Inferior parietal cortex (tissue), 1 donor: ENCODE data around the gene RGMA.

Source experiments
- DNase-seq: peaks from one replicate; pipeline ENCODE4 v3.0.0-alpha.2; 2016; ENCODE audit errors: extremely low spot score

The RGMA gene

GRCh38 chr15:93017526-93017925 is 71.5 kb downstream of the RGMA start:
- DNase-seq: no peak

DNA sequence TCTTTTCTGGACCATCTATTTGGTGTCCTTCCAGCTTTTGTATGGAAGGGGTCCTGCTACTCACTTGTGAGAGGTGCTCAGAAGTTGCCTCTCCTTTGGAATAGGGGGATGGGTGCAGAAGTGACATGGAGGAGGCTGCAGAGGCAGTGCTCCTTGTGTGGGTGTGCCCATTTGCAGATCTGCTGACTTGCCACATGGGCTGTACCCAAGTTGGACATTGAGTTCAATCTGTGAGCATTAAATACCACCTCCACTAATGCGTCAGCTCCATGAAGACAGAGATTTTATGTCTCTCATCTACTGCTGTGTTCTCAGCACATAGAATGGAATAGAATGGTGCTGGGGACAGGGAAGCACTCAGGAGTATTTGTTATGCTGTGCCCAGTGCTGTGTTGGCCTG is 76.2 kb downstream of the RGMA start:
- no peak for DNase-seq

DNA sequence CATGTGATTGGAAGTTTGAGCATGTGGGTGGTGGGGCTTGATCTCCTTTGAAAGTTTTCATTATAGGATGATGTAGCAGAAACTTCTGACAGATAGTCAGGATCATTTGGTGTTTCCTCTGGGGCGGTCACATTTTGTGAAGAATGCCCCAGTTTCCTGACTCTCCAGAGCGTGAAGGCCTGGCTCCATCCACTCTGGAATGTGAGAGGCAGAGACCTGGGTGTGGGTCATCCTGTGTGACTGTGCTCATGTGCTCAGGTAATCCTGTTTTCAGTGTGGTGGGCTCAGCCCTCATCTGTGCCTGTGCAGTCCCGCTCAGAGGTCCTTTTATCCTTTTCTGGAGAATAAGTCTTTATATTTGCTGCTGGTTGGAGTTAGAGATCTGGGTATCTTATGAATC is 81.0 kb downstream of the RGMA start:
- no peak for DNase-seq

DNA sequence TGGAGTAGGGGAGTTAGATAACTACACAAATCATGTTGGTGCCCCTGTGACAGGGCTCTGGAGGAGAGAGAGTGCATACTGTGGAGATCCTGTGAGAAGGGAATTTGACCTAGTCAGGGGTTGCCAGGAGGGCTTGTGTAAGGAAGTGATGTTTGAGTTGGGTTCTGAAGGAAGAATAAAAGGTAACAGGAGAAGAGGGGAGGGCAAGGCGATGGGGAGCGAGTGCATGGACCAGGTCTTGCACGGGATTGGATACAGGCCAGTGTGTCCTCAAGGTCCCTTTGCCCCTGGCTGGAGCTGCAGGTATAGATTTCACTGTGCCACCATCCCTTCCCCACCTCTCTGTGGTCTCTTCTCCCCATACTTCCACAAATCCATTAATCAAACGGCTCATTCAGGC is 83.9 kb downstream of the RGMA start:
- no peak for DNase-seq

GRCh38 chr15:93001881-93002280 is 87.1 kb downstream of the RGMA start:
- DNase-seq: no peak

GRCh38 chr15:93001156-93001555 is 87.9 kb downstream of the RGMA start:
- DNase-seq: no peak

- DNase-seq: no peak
Observed at GRCh38 chr15:92997821-92998220, 91.2 kb downstream of the RGMA start.

DNA sequence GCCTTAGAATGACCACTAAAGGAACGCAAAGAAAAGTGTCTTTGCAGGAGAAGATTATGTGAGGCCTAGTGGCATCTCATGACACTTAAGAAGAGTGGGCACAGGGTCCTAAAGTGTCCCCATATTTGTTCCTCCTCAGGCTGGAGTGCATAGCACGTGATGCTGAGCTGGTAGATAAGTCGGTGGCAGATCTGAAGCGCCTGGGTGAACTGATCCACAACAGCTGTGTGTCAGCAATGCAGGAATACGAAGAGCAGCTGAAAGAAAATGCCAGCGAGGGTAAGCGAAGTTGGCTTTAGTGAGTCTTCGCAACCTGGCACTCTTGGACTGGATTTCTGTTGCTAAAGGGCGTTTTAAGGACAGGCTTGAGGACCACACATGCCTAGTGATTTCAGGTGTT is 96.3 kb downstream of the RGMA start:
- DNase-seq: no peak

- DNase-seq: no peak
Observed at GRCh38 chr15:92990031-92990430, 99.0 kb downstream of the RGMA start.

DNA sequence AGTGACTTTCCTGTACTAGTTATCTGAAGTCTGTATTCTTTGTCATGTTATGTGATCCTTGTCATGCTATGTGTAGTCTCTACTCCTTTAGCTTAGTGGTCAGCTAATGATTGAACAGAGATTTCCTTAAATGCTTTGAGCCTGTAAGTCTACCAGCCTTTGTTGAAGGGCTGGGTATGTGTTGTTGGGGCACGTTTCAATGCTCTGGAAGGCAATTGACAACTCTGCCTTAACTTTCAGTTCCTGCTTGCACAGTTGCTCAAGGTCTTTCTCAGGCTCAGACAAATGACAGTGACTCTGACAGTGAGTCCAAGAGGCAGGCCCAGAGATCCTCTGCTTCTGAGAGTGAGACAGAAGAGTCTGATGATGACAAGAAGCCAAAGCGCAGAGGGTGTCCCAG is 99.5 kb downstream of the RGMA start:
- DNase-seq: no peak
